SU-DHL-6 (cell line): ENCODE measurements around the gene C2orf81.

ENCODE experiments used
- H2AFZ ChIP-seq: fragments of 200-600 bp; sonication (generic); 2 replicates; pipeline ENCODE4 v1.6.1; 2014; ENCODE audit warnings: low read depth, mild to moderate bottlenecking, moderate library complexity, mixed read lengths, antibody characterized with exemption, low read length; ENCODE audit not compliant: severe bottlenecking
- H3F3A ChIP-seq: fragments of 200-600 bp; shearing (Covaris generic); 2 replicates; pipeline ENCODE4 v1.6.0; 2016; ENCODE audit warnings: antibody characterized with exemption, mild to moderate bottlenecking; ENCODE audit not compliant: insufficient read depth
- H3K27ac ChIP-seq: fragments of 200-600 bp; sonication (generic); 2 replicates; pipeline ENCODE4 v1.5.1; 2016; ENCODE audit warnings: low read depth, mild to moderate bottlenecking, low read length, moderate library complexity, mixed read lengths
- H3K27me3 ChIP-seq: fragments of 200-600 bp; sonication (generic), shearing (Covaris generic); 2 replicates; pipeline ENCODE4 v1.6.0; 2014; ENCODE audit warnings: mild to moderate bottlenecking, low read length
- H3K36me3 ChIP-seq: fragments of 200-600 bp; sonication (generic); 2 replicates; pipeline ENCODE4 v1.6.1; 2014; ENCODE audit warnings: mild to moderate bottlenecking, low read length, mixed read lengths
- H3K4me2 ChIP-seq: fragments of 300-600, 200-600 bp; shearing (Covaris generic), sonication (generic); 2 replicates; pipeline ENCODE4 v1.6.0; 2014; ENCODE audit warnings: low read length, low read depth, mild to moderate bottlenecking; ENCODE audit not compliant: poor library complexity, severe bottlenecking
- H3K4me3 ChIP-seq: fragments of 200-600 bp; sonication (generic); 2 replicates; pipeline ENCODE4 v1.5.1; 2014; ENCODE audit warnings: antibody characterized with exemption, low read length, mild to moderate bottlenecking, mixed read lengths; ENCODE audit not compliant: insufficient read depth, poor library complexity, severe bottlenecking
- H3K79me2 ChIP-seq: fragments of 200-600 bp; sonication (generic); 2 replicates; pipeline ENCODE4 v1.6.1; 2014; ENCODE audit warnings: mild to moderate bottlenecking, low read length, moderate library complexity; ENCODE audit not compliant: insufficient read depth
- H3K9ac ChIP-seq: fragments of 200-600 bp; sonication (generic); 2 replicates; pipeline ENCODE4 v1.7.0; 2014; ENCODE audit warnings: mild to moderate bottlenecking, low read length
- H3K9me2 ChIP-seq: fragments of 200-600 bp; sonication (generic); replicated peaks from 2 replicates; pipeline ENCODE4 v1.6.1; 2014; ENCODE audit warnings: low read length; ENCODE audit not compliant: insufficient read depth
- H3K9me3 ChIP-seq: fragments of 200-600 bp; sonication (generic); 2 replicates; pipeline ENCODE4 v1.6.1; 2014; ENCODE audit warnings: low read length, mixed read lengths; ENCODE audit not compliant: insufficient read depth
- H4K20me1 ChIP-seq: fragments of 200-600 bp; sonication (generic); 2 replicates; pipeline ENCODE4 v1.6.1; 2014; ENCODE audit warnings: low read depth, mild to moderate bottlenecking, antibody characterized with exemption, low read length, moderate library complexity, mixed read lengths
- CTCF ChIP-seq: fragments of 200-600 bp; sonication (generic); IDR thresholded peaks from one replicate; pipeline ENCODE4 v1.5.1; 2017; ENCODE audit warnings: antibody characterized with exemption, mild to moderate bottlenecking, low read length, moderate library complexity; ENCODE audit not compliant: insufficient read depth, poor library complexity, severe bottlenecking
- EZH2phosphoT487 ChIP-seq: fragments of 200-600 bp; sonication (generic), shearing (Covaris generic); conservative IDR thresholded peaks from 2 replicates; pipeline ENCODE4 v1.6.1; 2018; ENCODE audit warnings: mild to moderate bottlenecking, antibody characterized with exemption, low read length, moderate library complexity, mixed read lengths

The C2orf81 gene

GRCh38 chr2:74415762-74416395, 5.5 kb downstream of the C2orf81 start:
- Histone ChIP-seq H3F3A (no peaks in the 10 kb centered on the region; the same call in 1 of the 2 replicates), H3K79me2 (no peaks in the 10 kb centered on the region), H3K36me3 (no peaks in the 10 kb centered on the region), H2AFZ (no peak overlapping the region), H3K27ac (no peak overlapping the region), H3K4me2 (no peak overlapping the region), H3K9me2 (no peaks in the 10 kb centered on the region), H3K27me3 (no peaks in the 10 kb centered on the region), H3K9me3 (no peaks in the 10 kb centered on the region), H4K20me1 (no peaks in the 10 kb centered on the region), H3K4me3 (no peak overlapping the region), H3K9ac (no peak overlapping the region)
- TF ChIP-seq CTCF (no peak), EZH2phosphoT487 (no peak)

GRCh38 chr2:74414881-74415761, 6.3 kb downstream of the C2orf81 start:
- Histone ChIP-seq H3K9me2 (no peaks in the 10 kb centered on the region), H3K4me2 (no peak overlapping the region), H3K79me2 (no peaks in the 10 kb centered on the region), H2AFZ (no peak overlapping the region), H4K20me1 (no peaks in the 10 kb centered on the region), H3K36me3 (no peaks in the 10 kb centered on the region), H3K27me3 (no peaks in the 10 kb centered on the region), H3K9me3 (no peaks in the 10 kb centered on the region), H3F3A (no peaks in the 10 kb centered on the region; the same call in 1 of the 2 replicates), H3K27ac (no peak overlapping the region), H3K9ac (no peak overlapping the region), H3K4me3 (no peak overlapping the region)
- no peak for TF ChIP-seq CTCF
- TF ChIP-seq EZH2phosphoT487 = no peak

GRCh38 chr2:74414441-74414840, 7.0 kb downstream of the C2orf81 start:
- H3K36me3 ChIP-seq = no peaks in the 10 kb centered on the region
- no peak overlapping the region for H2AFZ ChIP-seq
- H3K27me3 ChIP-seq = no peaks in the 10 kb centered on the region
- H3K9ac ChIP-seq = no peak overlapping the region
- H4K20me1 ChIP-seq = no peaks in the 10 kb centered on the region
- no peak overlapping the region for H3K4me2 ChIP-seq
- H3K9me3 ChIP-seq = no peaks in the 10 kb centered on the region
- H3K79me2 ChIP-seq = no peaks in the 10 kb centered on the region
- no peaks in the 10 kb centered on the region; the same call in 1 of the 2 replicates for H3F3A ChIP-seq
- H3K27ac ChIP-seq = no peak overlapping the region
- H3K9me2 ChIP-seq = no peaks in the 10 kb centered on the region
- TF ChIP-seq EZH2phosphoT487 = no peak
- no peak for TF ChIP-seq CTCF
- H3K4me3 ChIP-seq = no peak overlapping the region
